GM12878 (cell line): ENCODE results near the gene ENDOG. TPM values are rescaled to one million over a fixed set of nuclear protein-coding genes. Genes with fewer than 3 reads are reported as not detected.

ENCODE experiments used
- ATAC-seq: fragments of 200-7000 bp; cut with Tn5 transposase; 3 replicates; pipeline ENCODE4 v1.9.1; 2020; ENCODE audit warnings: mild to moderate bottlenecking, moderate library complexity
- BruUV-seq: library from RNA; stranded (reverse); fragments of 400-500 nt; replicated peaks from 2 replicates; lab custom pipeline; 2021; lab: Mats Ljungman, UMichigan
- CTCF ChIA-PET: fragments of 300-600 bp; sonication (Branson Sonifier 250); formaldehyde crosslinking; extraction: SDS; loops from one replicate; lab custom pipeline; 2021; ENCODE audit warnings: inconsistent platforms; lab: Yijun Ruan, JAX
- POLR2A ChIA-PET: fragments of 350-600 bp; formaldehyde crosslinking; extraction: SDS; loops from one replicate; lab custom pipeline; 2021; ENCODE audit warnings: inconsistent platforms; lab: Charles Lee
- RAD21 ChIA-PET: fragments of 300-600 bp; sonication (Branson Sonifier 250); formaldehyde crosslinking; loops from one replicate; lab custom pipeline; 2023; ENCODE audit warnings: antibody characterized with exemption; ENCODE audit not compliant: unreplicated experiment; lab: Charles Lee
- SMC1A ChIA-PET: fragments of 300-600 bp; sonication (Branson Sonifier 250); formaldehyde crosslinking; loops from one replicate; lab custom pipeline; 2023; ENCODE audit not compliant: unreplicated experiment, uncharacterized antibody; lab: Charles Lee
- DNase-seq: peaks from one replicate; pipeline ENCODE4 v3.0.0-alpha.2; 2011; ENCODE audit warnings: low read depth, low spot score
- FAIRE-seq: peaks from 3 replicates; lab custom pipeline; 2011; peaks lifted over from hg19 to GRCh38; lab: Jason Lieb, UNC
- H2AFZ ChIP-seq: 2 replicates; pipeline ENCODE4 v1.6.0; 2011; ENCODE audit warnings: low read depth, low read length, control low read depth; ENCODE audit not compliant: control insufficient read depth
- H3K27ac ChIP-seq: 2 replicates; pipeline ENCODE4 v1.5.1; 2011; ENCODE audit warnings: control low read depth; ENCODE audit not compliant: control insufficient read depth, insufficient read depth
- H3K27me3 ChIP-seq, 2 experiments: replicated peaks in 1 of 2; 2 replicates each; pipeline versions ENCODE4 v1.6.0 to v1.6.1; 2011; ENCODE audit warnings: low read length in 1 of 2; ENCODE audit not compliant: control insufficient read depth in 2 of 2, insufficient read depth in 2 of 2
- H3K36me3 ChIP-seq, 2 experiments: 2 replicates each; pipeline ENCODE4 v1.5.1; 2011; ENCODE audit warnings: low read length in 1 of 2; ENCODE audit not compliant: control insufficient read depth in 2 of 2, insufficient read depth in 2 of 2
- H3K4me1 ChIP-seq: 2 replicates; pipeline ENCODE4 v1.6.1; 2011; ENCODE audit warnings: mild to moderate bottlenecking, low read length, moderate library complexity, mixed read lengths; ENCODE audit not compliant: control insufficient read depth, insufficient read depth
- H3K4me2 ChIP-seq: 2 replicates; pipeline ENCODE4 v1.6.0; 2011; ENCODE audit warnings: control low read depth; ENCODE audit not compliant: control insufficient read depth, insufficient read depth
- H3K4me3 ChIP-seq: fragments of 200-600 bp; sonication (generic); 2 replicates; pipeline ENCODE4 v1.5.1; 2016
- H3K79me2 ChIP-seq: 2 replicates; pipeline ENCODE4 v1.6.0; 2011; ENCODE audit warnings: low read length; ENCODE audit not compliant: control insufficient read depth, insufficient read depth
- H3K9ac ChIP-seq: 2 replicates; pipeline ENCODE4 v1.8.0; 2011; ENCODE audit warnings: low read length, control low read depth, mixed read lengths; ENCODE audit not compliant: control insufficient read depth, insufficient read depth
- H3K9me3 ChIP-seq: replicated peaks from 3 replicates; pipeline ENCODE4 v1.5.1; 2011; ENCODE audit warnings: mild to moderate bottlenecking, low read length; ENCODE audit not compliant: control insufficient read depth, insufficient read depth
- H4K20me1 ChIP-seq: 2 replicates; pipeline ENCODE4 v1.6.0; 2011; ENCODE audit not compliant: control insufficient read depth, insufficient read depth
- IKZF1 ChIP-seq: fragments of 450-650 bp; conservative IDR thresholded peaks from 2 replicates; pipeline ENCODE4 v1.6.1; 2017; ENCODE audit warnings: antibody characterized with exemption, mild to moderate bottlenecking
- RAD51 ChIP-seq: fragments of 450-650 bp; IDR thresholded peaks from 2 replicates; pipeline ENCODE4 v1.6.1; 2016; ENCODE audit warnings: moderate library complexity, mild to moderate bottlenecking, inconsistent platforms
- SMC3 ChIP-seq: IDR thresholded peaks from 2 replicates; pipeline ENCODE4 v1.6.1; 2011; ENCODE audit warnings: low read length, improper control_type of control experiment, borderline replicate concordance
- SREBF2 ChIP-seq: IDR thresholded peaks from 2 replicates; pipeline ENCODE4 v1.6.1; 2012; ENCODE audit warnings: mild to moderate bottlenecking, low read length
- TAF1 ChIP-seq: IDR thresholded peaks from 2 replicates; pipeline ENCODE4 v1.6.1; 2011; ENCODE audit warnings: mild to moderate bottlenecking, low read depth, low read length, borderline replicate concordance
- TBL1XR1 ChIP-seq: IDR thresholded peaks from 2 replicates; pipeline ENCODE4 v1.6.1; 2012; ENCODE audit warnings: low read depth, low read length, improper control_type of control experiment
- TCF3 ChIP-seq: IDR thresholded peaks from 2 replicates; pipeline ENCODE4 v1.6.1; 2012; ENCODE audit warnings: low read depth, mild to moderate bottlenecking, low read length, borderline replicate concordance; ENCODE audit not compliant: insufficient read depth
- ZNF622 ChIP-seq: fragments of 450-650 bp; IDR thresholded peaks from 2 replicates; pipeline ENCODE4 v1.6.1; 2017; ENCODE audit warnings: mild to moderate bottlenecking, inconsistent platforms
- WGBS: methylation state at CpG from one replicate; pipeline ENCODE4 v1.1.6; 2016; ENCODE audit warnings: low lambda C conversion rate; ENCODE audit not compliant: insufficient replicate concordance, insufficient coverage; ENCODE audit errors: missing lambda C conversion rate; 5-methylcytosine and 5-hydroxymethylcytosine counted together
- in situ Hi-C: fragments of 300-500 bp; cut with MboI; formaldehyde crosslinking; loops from 9 replicates; pipeline ENCODE4 v1.14.3; 2018; ENCODE audit warnings: mixed read lengths
- intact Hi-C: fragments of 100-400 bp; cut with micrococcal nuclease; formaldehyde crosslinking; loops from one replicate; pipeline ENCODE4 v1.14.2; 2022; ENCODE audit not compliant: unreplicated experiment
- polyA plus RNA-seq, 11 experiments: library from polyadenylated mRNA; depleted of rRNA in 4 of 11; unstranded in 6 of 11; stranded (reverse) in 5 of 11; fragments of >200 nt; fragmentation: Nextera tagmentation in 4 of 11; fragmentation: Illumina TruSeq in 1 of 11; extraction: Ambion mirVana in 4 of 11; extraction: Trizol in 1 of 11; gene quantifications; 1 replicate in 1 of 11; 2 replicates in 10 of 11; pipeline versions ENCODE4 v1.2.1 to v1.2.3, GENCODE V29; 2011 to 2016; ENCODE audit warnings: inconsistent platforms in 2 of 11, missing spikeins in 2 of 11, low read depth in 1 of 11
- total RNA-seq, 4 experiments: library from RNA; depleted of rRNA in 3 of 4; stranded (reverse); fragments of >200 nt in 3 of 4; fragmentation: Illumina TruSeq in 1 of 4; extraction: Trizol in 1 of 4; gene quantifications; 2 replicates each; pipeline versions ENCODE4 v1.2.1 to v1.2.3, GENCODE V29; 2013 to 2021
- TF ChIP-seq, protein P1 (sequence below): fragments of 450-650 bp; IDR thresholded peaks from 2 replicates; pipeline ENCODE4 v1.6.1; 2017; ENCODE audit warnings: low read depth, mild to moderate bottlenecking, moderate library complexity
- TF ChIP-seq, protein P2 (sequence below): IDR thresholded peaks from 2 replicates; pipeline ENCODE4 v1.6.1; 2012; ENCODE audit warnings: improper control_type of control experiment, low read depth, low read length; ENCODE audit not compliant: insufficient replicate concordance

The ENDOG gene
- total and polyA plus RNA-seq, 10 of the 15 experiments (the other 5 are each of a cell fraction or from before 2014, with no cell fraction given) = 0.84 to 29.2 (median 9.0) TPM

DNA sequence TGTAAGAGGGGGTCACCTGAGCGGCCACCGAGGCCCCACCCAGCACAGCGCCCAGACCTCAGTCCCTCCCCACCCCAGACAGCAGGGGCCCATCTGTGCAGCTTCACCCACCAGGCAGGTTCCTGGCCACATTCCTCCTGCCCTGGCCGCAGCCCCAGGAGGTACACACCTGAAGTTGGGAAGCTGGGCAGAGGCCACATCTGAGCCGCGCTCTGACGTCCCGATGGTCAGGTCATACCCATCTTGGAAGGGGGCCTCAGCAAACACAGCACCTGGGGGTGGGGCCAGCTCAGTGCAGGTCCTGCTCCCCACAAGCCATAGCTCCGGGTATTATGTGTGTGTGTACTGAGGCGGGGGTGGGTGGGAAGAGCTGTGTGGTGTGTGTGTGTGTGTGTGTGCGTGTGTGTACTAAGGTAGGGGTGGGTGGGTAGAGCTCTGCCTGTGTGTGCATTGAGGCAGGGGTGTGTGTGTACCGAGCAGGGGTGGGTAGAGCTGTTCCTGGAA lies 5.7 kb downstream of the ENDOG start:
- in situ Hi-C loops (no loop called here), intact Hi-C loops (no loop called here)
- Histone ChIP-seq H3K27ac (no peak overlapping the region), H4K20me1 (no peaks in the 10 kb centered on the region), H3K27me3 (no peaks in the 10 kb centered on the region), H3K9ac (no peak overlapping the region), H3K36me3 (peaks cover 22 to 28% of the 10 kb centered on the region in 2 experiments), H3K9me3 (no peaks in the 10 kb centered on the region), H3K4me3 (no peak overlapping the region), H3K79me2 (peaks cover 12% of the 10 kb centered on the region), H2AFZ (no peak overlapping the region), H3K4me1 (peaks cover 10% of the 10 kb centered on the region; the same call in 1 of the 2 replicates), H3K4me2 (no peak overlapping the region)
- ChIA-PET SMC1A (no interaction called here), CTCF (no interaction called here), POLR2A (no interaction called here), RAD21 (no interaction called here)
- TF ChIP-seq RAD51 (no peak), TBL1XR1 (no peak), TCF3 (no peak), TAF1 (no peak), SREBF2 (no peak), IKZF1 (no peak), ZNF622 (no peak), SMC3 (no peak)
- TF ChIP-seq, protein P1, sequence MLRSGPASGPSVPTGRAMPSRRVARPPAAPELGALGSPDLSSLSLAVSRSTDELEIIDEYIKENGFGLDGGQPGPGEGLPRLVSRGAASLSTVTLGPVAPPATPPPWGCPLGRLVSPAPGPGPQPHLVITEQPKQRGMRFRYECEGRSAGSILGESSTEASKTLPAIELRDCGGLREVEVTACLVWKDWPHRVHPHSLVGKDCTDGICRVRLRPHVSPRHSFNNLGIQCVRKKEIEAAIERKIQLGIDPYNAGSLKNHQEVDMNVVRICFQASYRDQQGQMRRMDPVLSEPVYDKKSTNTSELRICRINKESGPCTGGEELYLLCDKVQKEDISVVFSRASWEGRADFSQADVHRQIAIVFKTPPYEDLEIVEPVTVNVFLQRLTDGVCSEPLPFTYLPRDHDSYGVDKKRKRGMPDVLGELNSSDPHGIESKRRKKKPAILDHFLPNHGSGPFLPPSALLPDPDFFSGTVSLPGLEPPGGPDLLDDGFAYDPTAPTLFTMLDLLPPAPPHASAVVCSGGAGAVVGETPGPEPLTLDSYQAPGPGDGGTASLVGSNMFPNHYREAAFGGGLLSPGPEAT = no peak
- TF ChIP-seq, protein P2, sequence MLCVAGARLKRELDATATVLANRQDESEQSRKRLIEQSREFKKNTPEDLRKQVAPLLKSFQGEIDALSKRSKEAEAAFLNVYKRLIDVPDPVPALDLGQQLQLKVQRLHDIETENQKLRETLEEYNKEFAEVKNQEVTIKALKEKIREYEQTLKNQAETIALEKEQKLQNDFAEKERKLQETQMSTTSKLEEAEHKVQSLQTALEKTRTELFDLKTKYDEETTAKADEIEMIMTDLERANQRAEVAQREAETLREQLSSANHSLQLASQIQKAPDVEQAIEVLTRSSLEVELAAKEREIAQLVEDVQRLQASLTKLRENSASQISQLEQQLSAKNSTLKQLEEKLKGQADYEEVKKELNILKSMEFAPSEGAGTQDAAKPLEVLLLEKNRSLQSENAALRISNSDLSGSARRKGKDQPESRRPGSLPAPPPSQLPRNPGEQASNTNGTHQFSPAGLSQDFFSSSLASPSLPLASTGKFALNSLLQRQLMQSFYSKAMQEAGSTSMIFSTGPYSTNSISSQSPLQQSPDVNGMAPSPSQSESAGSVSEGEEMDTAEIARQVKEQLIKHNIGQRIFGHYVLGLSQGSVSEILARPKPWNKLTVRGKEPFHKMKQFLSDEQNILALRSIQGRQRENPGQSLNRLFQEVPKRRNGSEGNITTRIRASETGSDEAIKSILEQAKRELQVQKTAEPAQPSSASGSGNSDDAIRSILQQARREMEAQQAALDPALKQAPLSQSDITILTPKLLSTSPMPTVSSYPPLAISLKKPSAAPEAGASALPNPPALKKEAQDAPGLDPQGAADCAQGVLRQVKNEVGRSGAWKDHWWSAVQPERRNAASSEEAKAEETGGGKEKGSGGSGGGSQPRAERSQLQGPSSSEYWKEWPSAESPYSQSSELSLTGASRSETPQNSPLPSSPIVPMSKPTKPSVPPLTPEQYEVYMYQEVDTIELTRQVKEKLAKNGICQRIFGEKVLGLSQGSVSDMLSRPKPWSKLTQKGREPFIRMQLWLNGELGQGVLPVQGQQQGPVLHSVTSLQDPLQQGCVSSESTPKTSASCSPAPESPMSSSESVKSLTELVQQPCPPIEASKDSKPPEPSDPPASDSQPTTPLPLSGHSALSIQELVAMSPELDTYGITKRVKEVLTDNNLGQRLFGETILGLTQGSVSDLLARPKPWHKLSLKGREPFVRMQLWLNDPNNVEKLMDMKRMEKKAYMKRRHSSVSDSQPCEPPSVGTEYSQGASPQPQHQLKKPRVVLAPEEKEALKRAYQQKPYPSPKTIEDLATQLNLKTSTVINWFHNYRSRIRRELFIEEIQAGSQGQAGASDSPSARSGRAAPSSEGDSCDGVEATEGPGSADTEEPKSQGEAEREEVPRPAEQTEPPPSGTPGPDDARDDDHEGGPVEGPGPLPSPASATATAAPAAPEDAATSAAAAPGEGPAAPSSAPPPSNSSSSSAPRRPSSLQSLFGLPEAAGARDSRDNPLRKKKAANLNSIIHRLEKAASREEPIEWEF = no peak
- over 99% methylated on average over 11 of the region's 12 CpGs for whole genome bisulfite sequencing
- no TSS peak for BruUV-seq
- FAIRE-seq (no peak), ATAC-seq (no peak), DNase-seq (no peak)
